Suppressor macrophage (primary cell): ENCODE measurements around the gene COG4.

Experiments
- DNase-seq, 4 experiments: peaks; one replicate each; pipeline ENCODE4 v3.0.0-alpha.2; 2020 to 2022

Gene COG4

GRCh38 chr16:70432723-70433457 lies 90.5 kb downstream of the COG4 start:
- DNase-seq = peak; percentile 60 to 76 (median 73)

- peak; percentile 60 to 79 (median 77) for DNase-seq
Measured at GRCh38 chr16:70432356-70432722, 91.0 kb downstream of the COG4 start.

GRCh38 chr16:70430667-70431536 lies 92.5 kb downstream of the COG4 start:
- peak; percentile 79 to 94 (median 91) for DNase-seq
